Ishikawa (cell line): ENCODE data around the gene ASAP2.

Experiments used
- CEBPB ChIP-seq: IDR thresholded peaks from 2 replicates; pipeline ENCODE4 v1.6.1; 2012
- CREB1 ChIP-seq: IDR thresholded peaks from 2 replicates; pipeline ENCODE4 v1.6.1; 2012; ENCODE audit warnings: low read depth
- EGR1 ChIP-seq: IDR thresholded peaks from 2 replicates; pipeline ENCODE4 v1.6.1; 2012
- EP300 ChIP-seq: IDR thresholded peaks from 2 replicates; pipeline ENCODE4 v1.6.1; 2012; ENCODE audit warnings: borderline replicate concordance
- FOXM1 ChIP-seq: IDR thresholded peaks from 2 replicates; pipeline ENCODE4 v1.6.1; 2012; ENCODE audit warnings: low read depth, borderline replicate concordance
- NFIC ChIP-seq: IDR thresholded peaks from 2 replicates; pipeline ENCODE4 v1.6.1; 2012
- RAD21 ChIP-seq: IDR thresholded peaks from 2 replicates; pipeline ENCODE4 v1.6.1; 2012; ENCODE audit warnings: low read depth
- TAF1 ChIP-seq: IDR thresholded peaks from 2 replicates; pipeline ENCODE4 v1.6.1; 2012; ENCODE audit warnings: low read depth, mild to moderate bottlenecking
- TCF12 ChIP-seq: IDR thresholded peaks from 2 replicates; pipeline ENCODE4 v1.6.1; 2012; ENCODE audit warnings: low read depth
- TEAD4 ChIP-seq: IDR thresholded peaks from 2 replicates; pipeline ENCODE4 v1.6.1; 2012
- USF1 ChIP-seq: IDR thresholded peaks from 2 replicates; pipeline ENCODE4 v1.6.1; 2012
- YY1 ChIP-seq: IDR thresholded peaks from 2 replicates; pipeline ENCODE4 v1.6.1; 2012; ENCODE audit warnings: low read depth
- ZBTB7A ChIP-seq: IDR thresholded peaks from 2 replicates; pipeline ENCODE4 v1.6.1; 2012; ENCODE audit warnings: low read depth
- TF ChIP-seq, protein P1 (sequence below): IDR thresholded peaks from 2 replicates; pipeline ENCODE4 v1.6.1; 2012; ENCODE audit warnings: low read depth, mild to moderate bottlenecking
- TF ChIP-seq, protein P2 (sequence below): IDR thresholded peaks from 2 replicates; pipeline ENCODE4 v1.6.1; 2012

The ASAP2 gene

DNA sequence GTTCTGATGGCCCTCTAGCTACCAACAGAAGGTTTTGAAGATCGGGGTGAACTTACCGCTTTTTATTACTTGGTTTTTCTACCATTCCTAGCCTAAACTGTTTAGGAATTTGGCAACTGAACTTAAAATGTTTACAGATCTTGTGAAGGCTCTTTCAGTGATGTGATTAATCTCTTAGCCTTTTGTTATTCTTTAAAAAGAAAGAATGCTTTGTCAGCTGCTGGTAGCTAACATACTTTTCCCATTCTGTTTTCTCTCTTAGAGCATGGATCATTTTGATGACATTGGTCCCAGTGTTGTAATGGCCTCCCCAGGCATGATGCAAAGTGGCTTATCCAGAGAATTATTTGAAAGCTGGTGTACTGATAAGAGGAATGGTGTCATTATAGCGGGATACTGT is 234.9 kb downstream of the ASAP2 start:
- TF ChIP-seq NFIC (no peak), CEBPB (no peak), RAD21 (no peak), EP300 (no peak), TCF12 (no peak), EGR1 (no peak), FOXM1 (no peak), YY1 (no peak), TAF1 (no peak), CREB1 (no peak), TEAD4 (no peak)
- TF ChIP-seq, protein P1, sequence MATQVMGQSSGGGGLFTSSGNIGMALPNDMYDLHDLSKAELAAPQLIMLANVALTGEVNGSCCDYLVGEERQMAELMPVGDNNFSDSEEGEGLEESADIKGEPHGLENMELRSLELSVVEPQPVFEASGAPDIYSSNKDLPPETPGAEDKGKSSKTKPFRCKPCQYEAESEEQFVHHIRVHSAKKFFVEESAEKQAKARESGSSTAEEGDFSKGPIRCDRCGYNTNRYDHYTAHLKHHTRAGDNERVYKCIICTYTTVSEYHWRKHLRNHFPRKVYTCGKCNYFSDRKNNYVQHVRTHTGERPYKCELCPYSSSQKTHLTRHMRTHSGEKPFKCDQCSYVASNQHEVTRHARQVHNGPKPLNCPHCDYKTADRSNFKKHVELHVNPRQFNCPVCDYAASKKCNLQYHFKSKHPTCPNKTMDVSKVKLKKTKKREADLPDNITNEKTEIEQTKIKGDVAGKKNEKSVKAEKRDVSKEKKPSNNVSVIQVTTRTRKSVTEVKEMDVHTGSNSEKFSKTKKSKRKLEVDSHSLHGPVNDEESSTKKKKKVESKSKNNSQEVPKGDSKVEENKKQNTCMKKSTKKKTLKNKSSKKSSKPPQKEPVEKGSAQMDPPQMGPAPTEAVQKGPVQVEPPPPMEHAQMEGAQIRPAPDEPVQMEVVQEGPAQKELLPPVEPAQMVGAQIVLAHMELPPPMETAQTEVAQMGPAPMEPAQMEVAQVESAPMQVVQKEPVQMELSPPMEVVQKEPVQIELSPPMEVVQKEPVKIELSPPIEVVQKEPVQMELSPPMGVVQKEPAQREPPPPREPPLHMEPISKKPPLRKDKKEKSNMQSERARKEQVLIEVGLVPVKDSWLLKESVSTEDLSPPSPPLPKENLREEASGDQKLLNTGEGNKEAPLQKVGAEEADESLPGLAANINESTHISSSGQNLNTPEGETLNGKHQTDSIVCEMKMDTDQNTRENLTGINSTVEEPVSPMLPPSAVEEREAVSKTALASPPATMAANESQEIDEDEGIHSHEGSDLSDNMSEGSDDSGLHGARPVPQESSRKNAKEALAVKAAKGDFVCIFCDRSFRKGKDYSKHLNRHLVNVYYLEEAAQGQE, result no peak
- TF ChIP-seq, protein P2, sequence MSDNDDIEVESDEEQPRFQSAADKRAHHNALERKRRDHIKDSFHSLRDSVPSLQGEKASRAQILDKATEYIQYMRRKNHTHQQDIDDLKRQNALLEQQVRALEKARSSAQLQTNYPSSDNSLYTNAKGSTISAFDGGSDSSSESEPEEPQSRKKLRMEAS, result no peak

DNA sequence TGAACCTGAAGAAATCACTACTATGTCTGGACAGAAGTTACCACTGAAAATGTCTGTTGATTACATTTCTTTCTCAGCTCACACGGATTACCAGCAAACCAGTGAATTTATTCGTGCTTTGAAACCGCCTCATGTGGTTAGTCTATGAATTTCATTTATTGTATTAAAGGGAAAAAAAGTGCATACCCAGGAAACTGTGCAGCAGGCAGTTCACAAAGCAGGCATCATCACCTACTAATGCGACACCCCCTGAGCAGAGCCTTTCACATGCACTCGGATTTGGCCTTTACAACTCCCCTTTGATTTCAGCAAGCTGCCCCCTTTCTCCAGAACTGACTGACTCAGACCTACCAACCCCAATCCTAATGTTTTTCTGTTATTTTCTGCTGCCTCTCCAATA is 236.9 kb downstream of the ASAP2 start:
- TF ChIP-seq TAF1 (no peak), RAD21 (no peak), FOXM1 (no peak), EP300 (no peak), CREB1 (no peak), ZBTB7A (no peak), TCF12 (no peak), NFIC (no peak), CEBPB (no peak)
- TF ChIP-seq, protein P2, result no peak

GRCh38 chr2:9445089-9445488 is 238.5 kb downstream of the ASAP2 start:
- TF ChIP-seq CEBPB (no peak), RAD21 (no peak), YY1 (no peak), TCF12 (no peak), EP300 (no peak), FOXM1 (no peak), USF1 (no peak), NFIC (no peak), TAF1 (no peak), ZBTB7A (no peak), TEAD4 (no peak), CREB1 (no peak), EGR1 (no peak)
- TF ChIP-seq, protein P1, result no peak
- TF ChIP-seq, protein P2, result no peak

GRCh38 chr2:9451231-9451630 is 244.6 kb downstream of the ASAP2 start:
- TF ChIP-seq, protein P2, result no peak
- no peak for TF ChIP-seq RAD21
- no peak for TF ChIP-seq TAF1
- TF ChIP-seq, protein P1, result no peak
- no peak for TF ChIP-seq YY1
- no peak for TF ChIP-seq CREB1
- TF ChIP-seq TCF12, result no peak
- no peak for TF ChIP-seq USF1
- no peak for TF ChIP-seq EP300
- no peak for TF ChIP-seq CEBPB
- TF ChIP-seq TEAD4, result no peak
- no peak for TF ChIP-seq EGR1
- TF ChIP-seq FOXM1, result no peak
